GM12875 (cell line): ENCODE results near the gene CMTM7.

Experiments used
- H3K4me3 ChIP-seq: one replicate; pipeline ENCODE4 v1.5.1; 2011; ENCODE audit warnings: low read depth, low read length, control low read depth
- CTCF ChIP-seq: IDR thresholded peaks from 2 replicates; pipeline ENCODE4 v1.5.1; 2011; ENCODE audit warnings: low read depth, mild to moderate bottlenecking, control low read depth, inconsistent platforms, low read length, moderate library complexity, borderline replicate concordance; ENCODE audit not compliant: insufficient read depth

CMTM7 gene

GRCh38 chr3:32398531-32398930 is 6.9 kb downstream of the CMTM7 start:
- TF ChIP-seq CTCF = no peak
- no peak overlapping the region for H3K4me3 ChIP-seq

- no peak overlapping the region for H3K4me3 ChIP-seq
- TF ChIP-seq CTCF = peak; percentile 43; the same call in 1 of the 2 replicates
Measured at GRCh38 chr3:32399030-32399620, 7.5 kb downstream of the CMTM7 start.

GRCh38 chr3:32401126-32401525 is 9.5 kb downstream of the CMTM7 start:
- H3K4me3 ChIP-seq = no peak overlapping the region
- TF ChIP-seq CTCF = no peak

- peak overlapping the region; percentile 26 for H3K4me3 ChIP-seq
- TF ChIP-seq CTCF = no peak
Measured at GRCh38 chr3:32401556-32402081, 10.0 kb downstream of the CMTM7 start.

- no peak overlapping the region for H3K4me3 ChIP-seq
- TF ChIP-seq CTCF = no peak
Measured at GRCh38 chr3:32403663-32404062, 12.0 kb downstream of the CMTM7 start.

- TF ChIP-seq CTCF = no peak
- no peak overlapping the region for H3K4me3 ChIP-seq
Measured at GRCh38 chr3:32404714-32405113, 13.1 kb downstream of the CMTM7 start.

GRCh38 chr3:32405155-32405554 is 13.5 kb downstream of the CMTM7 start:
- no peak for TF ChIP-seq CTCF
- H3K4me3 ChIP-seq = no peak overlapping the region
